ENCODE measurements around the gene MAGEB2.

DNA sequence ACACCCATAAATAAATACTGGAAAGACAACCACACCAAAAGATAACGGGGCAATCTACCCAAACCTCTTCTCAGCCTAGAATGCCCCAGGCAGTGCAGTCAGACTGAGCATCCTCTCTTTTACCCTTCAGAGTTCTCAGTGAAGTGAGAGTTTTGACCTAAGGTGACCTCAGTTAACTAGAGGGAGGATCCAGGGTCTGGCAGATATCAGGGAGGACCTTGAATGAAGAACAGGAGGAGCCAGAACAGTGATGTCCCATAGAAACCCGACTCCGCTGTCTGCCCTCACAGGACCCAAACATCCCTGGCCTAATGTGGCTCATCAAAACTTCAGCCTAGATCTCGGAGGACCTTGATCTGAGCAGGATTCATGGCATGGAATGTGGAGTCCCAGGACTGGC is 15.0 kb downstream of the MAGEB2 start, which contains the start of gene MAGEB3:
- TF ChIP-seq CTCF (IDR thresholded peaks at IDR 0.05; ENCODE audit: low read depth, low read length) (no peak), POLR2A (IDR thresholded peaks at IDR 0.05; ENCODE audit: extremely low read depth, insufficient read length) (no peak)
